Activated T-cell treated with anti-CD3 and anti-CD28 coated beads, Interleukin-2, amount 50 U/mL, for 4 hours (primary cell): Measurements from ENCODE around the gene PSMD12. TPM values are rescaled to one million over a fixed set of nuclear protein-coding genes. Genes with fewer than 3 reads are reported as not detected.

Source experiments
- ATAC-seq, 2 donors: fragments of 200-7000 bp; cut with Tn5 transposase; one replicate each; pipeline ENCODE4 v1.10.0; 2021
- DNase-seq: peaks from one replicate; pipeline ENCODE4 v3.0.0-alpha.2; 2020
- H3K27me3 Mint-ChIP-seq: one replicate; pipeline ENCODE4 v1.8.0; 2021; ENCODE audit warnings: low read depth, mixed read lengths
- H3K36me3 Mint-ChIP-seq: one replicate; pipeline ENCODE4 v1.8.0; 2022; ENCODE audit warnings: mixed read lengths; ENCODE audit not compliant: insufficient read depth
- H3K4me1 Mint-ChIP-seq: one replicate; pipeline ENCODE4 v1.8.0; 2021; ENCODE audit warnings: low read depth, mixed read lengths
- H3K4me3 Mint-ChIP-seq: one replicate; pipeline ENCODE4 v1.8.0; 2021; ENCODE audit warnings: mild to moderate bottlenecking, moderate library complexity, mixed read lengths
- H3K9me3 Mint-ChIP-seq: one replicate; pipeline ENCODE4 v1.8.0; 2021; ENCODE audit warnings: mixed read lengths
- total RNA-seq, 3 donors: library from RNA; stranded (reverse); gene quantifications; one replicate each; pipeline ENCODE4 v1.2.1, GENCODE V29; 2021

The PSMD12 gene
- total RNA-seq, 3 donors from 2014 or later: 127 to 142 (median 139) TPM

- Mint-ChIP-seq H3K36me3 (no peaks in the 10 kb centered on the region), H3K4me3 (no peak overlapping the region), H3K27me3 (no peaks in the 10 kb centered on the region), H3K4me1 (no peaks in the 10 kb centered on the region), H3K9me3 (no peaks in the 10 kb centered on the region)
- DNase-seq: no peak
- ATAC-seq: no peak
Measured at GRCh38 chr17:67290711-67291291, 75.6 kb downstream of the PSMD12 start.

GRCh38 chr17:67290244-67290643 is 76.1 kb downstream of the PSMD12 start:
- DNase-seq (no peak), ATAC-seq (no peak)
- Mint-ChIP-seq H3K9me3 (no peaks in the 10 kb centered on the region), H3K27me3 (no peaks in the 10 kb centered on the region), H3K4me1 (no peaks in the 10 kb centered on the region), H3K4me3 (no peak overlapping the region), H3K36me3 (no peaks in the 10 kb centered on the region)

- Mint-ChIP-seq H3K9me3 (no peaks in the 10 kb centered on the region), H3K27me3 (no peaks in the 10 kb centered on the region), H3K4me3 (no peak overlapping the region), H3K4me1 (no peaks in the 10 kb centered on the region), H3K36me3 (no peaks in the 10 kb centered on the region)
- DNase-seq: no peak
- no peak for ATAC-seq
Measured at GRCh38 chr17:67289181-67289876, 77.0 kb downstream of the PSMD12 start.

Other genes with a start within 250 kb of the PSMD12 start
- 10 to 100 TPM; 41.1 to 47.2 (median 46.6) TPM for gene HELZ, start 121.4 kb downstream of the PSMD12 start, total RNA-seq
- gene PITPNC1, start 10.7 kb upstream of the PSMD12 start, total RNA-seq: 10 to 100 TPM; 14.3 to 28.0 (median 19.7) TPM